Fibroblast of villous mesenchyme (primary cell): ENCODE measurements around the gene CEACAM19. TPM values are rescaled to one million over a fixed set of nuclear protein-coding genes. Genes with fewer than 3 reads are reported as not detected.
"Not testable (repeated sequence)": the region's sequence is repeated elsewhere in the genome, so short reads cannot be mapped to it uniquely, and the experiment has no call there.

Experiments used
- DNase-seq: peaks from one replicate; pipeline ENCODE4 v3.0.0-alpha.2; 2010; ENCODE audit warnings: low read depth
- H3K4me3 ChIP-seq: 2 replicates; pipeline ENCODE4 v1.5.1; 2011; ENCODE audit warnings: low read depth, mild to moderate bottlenecking, low read length
- CTCF ChIP-seq: IDR thresholded peaks from 2 replicates; pipeline ENCODE4 v1.5.1; 2012; ENCODE audit warnings: low read depth, mild to moderate bottlenecking, low read length; ENCODE audit not compliant: insufficient read depth
- total RNA-seq: library from RNA; depleted of rRNA; stranded (reverse); fragments of >200 nt; gene quantifications from 2 replicates; pipeline ENCODE4 v1.2.3, GENCODE V29; 2012

The CEACAM19 gene
- total RNA-seq, 1 donor = 5.6 TPM

GRCh38 chr19:44663996-44664395, 7.3 kb upstream of the CEACAM19 start:
- H3K4me3 ChIP-seq = no peak overlapping the region
- DNase-seq = no peak
- no peak for TF ChIP-seq CTCF

- TF ChIP-seq CTCF = no peak
- DNase-seq = no peak
- H3K4me3 ChIP-seq = no peak overlapping the region
Observed at GRCh38 chr19:44664976-44665375, 6.3 kb upstream of the CEACAM19 start.

- H3K4me3 ChIP-seq = no peak overlapping the region
- TF ChIP-seq CTCF = no peak
- no peak for DNase-seq
Observed at GRCh38 chr19:44666852-44667556, 4.3 kb upstream of the CEACAM19 start.

GRCh38 chr19:44668985-44669764, 2.1 kb upstream of the CEACAM19 start:
- H3K4me3 ChIP-seq = no peak overlapping the region
- TF ChIP-seq CTCF = no peak
- DNase-seq = no peak

- not testable (repeated sequence) for DNase-seq, H3K4me3 ChIP-seq
Observed at GRCh38 chr19:44670027-44670426, 1.3 kb upstream of the CEACAM19 start.

- no peak for DNase-seq
- no peak for TF ChIP-seq CTCF
- H3K4me3 ChIP-seq = no peak overlapping the region
Observed at GRCh38 chr19:44672226-44672625, 944 bp downstream of the CEACAM19 start.

- DNase-seq = no peak
- TF ChIP-seq CTCF = no peak
- no peak overlapping the region for H3K4me3 ChIP-seq
Observed at GRCh38 chr19:44673510-44673909, 2.2 kb downstream of the CEACAM19 start.
